Non-pigmented ciliary epithelial cell (primary cell): ENCODE measurements around the gene SGK1.
"Not testable (repeated sequence)": the region's sequence is repeated elsewhere in the genome, so short reads cannot be mapped to it uniquely, and the experiment has no call there.

ENCODE experiments used
- DNase-seq: peaks from one replicate; pipeline ENCODE4 v3.0.0-alpha.2; 2010; ENCODE audit warnings: low read depth

SGK1 gene

DNA sequence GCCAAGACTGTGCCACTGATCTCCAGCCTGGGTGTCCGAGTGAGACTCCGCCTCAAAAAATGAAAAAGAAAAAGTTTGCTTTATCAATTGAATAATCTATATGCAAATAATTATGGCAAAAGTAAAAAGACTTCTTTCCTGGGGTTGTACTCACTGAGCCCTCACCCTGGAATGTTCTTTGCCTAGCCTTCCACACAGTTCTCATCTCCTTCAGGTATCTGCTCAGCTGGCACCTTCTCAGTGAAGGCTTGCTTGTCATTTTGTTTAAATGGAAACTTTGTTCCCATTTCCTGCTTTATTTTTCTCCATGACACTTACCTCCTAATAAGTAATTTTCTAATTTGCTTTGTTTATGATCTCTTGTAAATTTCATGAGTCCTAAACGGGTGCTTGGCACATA is 96.7 kb downstream of the SGK1 start:
- no peak for DNase-seq

DNA sequence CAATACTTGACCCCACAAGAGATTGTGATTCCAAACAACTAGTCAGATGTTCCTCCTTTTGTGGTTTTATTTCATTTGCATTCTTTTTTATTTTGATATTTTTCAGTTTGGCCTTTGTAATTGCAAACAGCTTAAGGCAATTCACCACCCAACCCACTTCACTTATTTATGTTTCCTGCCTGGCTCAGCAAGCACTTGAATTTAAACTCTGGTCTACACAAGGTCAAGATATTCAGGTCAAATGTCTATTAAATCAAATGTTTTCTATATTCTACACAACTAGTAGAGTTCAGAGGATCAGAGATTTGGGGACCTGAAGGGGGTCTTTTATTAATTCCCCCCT is 100.1 kb downstream of the SGK1 start:
- no peak for DNase-seq

DNA sequence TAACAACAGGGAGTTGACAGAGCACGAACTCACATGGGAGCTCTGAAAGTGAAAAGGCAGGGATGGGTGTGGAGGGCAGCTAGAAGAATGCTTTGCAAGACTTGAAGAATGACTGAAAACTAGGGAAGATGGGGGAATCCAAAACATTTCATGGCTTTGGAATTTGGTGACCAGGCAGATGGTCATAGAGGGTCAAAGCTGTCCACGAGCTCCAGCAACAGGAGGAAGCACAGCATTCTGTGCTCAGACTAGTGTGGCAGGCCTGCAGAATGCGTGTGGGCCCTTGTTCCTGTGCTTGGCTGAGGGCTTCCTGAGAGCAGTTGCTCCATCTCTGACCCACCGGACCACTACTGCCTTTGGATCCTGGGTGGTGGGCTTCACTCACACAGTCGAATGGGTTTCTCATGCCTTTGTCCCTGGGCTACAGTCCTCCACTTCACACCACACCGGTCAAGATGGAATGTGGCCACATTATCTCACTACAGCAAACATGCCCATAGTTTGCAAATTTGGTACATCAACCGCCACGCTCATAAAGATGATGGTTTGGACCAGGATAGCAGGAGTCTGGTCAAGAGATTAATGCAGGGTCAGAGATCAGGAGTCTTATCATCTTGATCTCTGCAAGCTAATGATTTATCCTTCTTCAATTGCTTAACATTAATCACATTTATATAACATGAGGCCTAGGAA is 100.7 kb downstream of the SGK1 start:
- DNase-seq, result no peak

DNA sequence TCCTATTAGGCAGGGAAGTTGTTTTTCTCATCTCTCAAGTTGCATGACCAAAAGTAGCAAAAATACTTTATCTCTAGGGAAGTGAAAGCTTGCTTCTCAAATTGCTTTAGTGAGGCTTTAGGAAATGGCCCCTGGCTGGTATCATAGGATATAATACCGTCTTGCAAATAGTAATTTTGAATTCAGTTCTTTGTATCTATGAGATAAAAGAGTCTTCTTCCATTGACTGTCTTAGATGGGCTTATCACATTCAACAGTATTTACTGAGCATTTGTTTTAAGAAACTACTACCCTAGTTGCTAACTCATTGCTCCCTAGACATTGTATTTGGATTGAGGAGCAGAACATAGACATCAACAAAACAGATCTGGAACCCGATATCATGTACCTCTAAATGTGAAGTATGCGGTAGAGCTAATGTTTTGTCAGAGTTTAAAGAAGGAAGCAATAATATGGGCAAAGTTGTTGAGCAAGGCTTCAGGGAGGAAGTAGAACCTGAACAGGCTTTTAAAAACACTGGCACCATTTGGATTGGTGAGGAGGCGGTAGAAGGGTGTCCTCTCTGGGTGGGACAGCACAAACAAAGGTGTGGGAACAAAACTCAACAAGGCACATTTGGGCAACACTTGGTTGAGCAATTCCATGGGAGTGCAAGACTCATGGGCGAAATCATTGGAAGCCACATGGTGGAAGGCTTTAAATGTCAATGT is 101.5 kb downstream of the SGK1 start:
- no peak for DNase-seq

DNA sequence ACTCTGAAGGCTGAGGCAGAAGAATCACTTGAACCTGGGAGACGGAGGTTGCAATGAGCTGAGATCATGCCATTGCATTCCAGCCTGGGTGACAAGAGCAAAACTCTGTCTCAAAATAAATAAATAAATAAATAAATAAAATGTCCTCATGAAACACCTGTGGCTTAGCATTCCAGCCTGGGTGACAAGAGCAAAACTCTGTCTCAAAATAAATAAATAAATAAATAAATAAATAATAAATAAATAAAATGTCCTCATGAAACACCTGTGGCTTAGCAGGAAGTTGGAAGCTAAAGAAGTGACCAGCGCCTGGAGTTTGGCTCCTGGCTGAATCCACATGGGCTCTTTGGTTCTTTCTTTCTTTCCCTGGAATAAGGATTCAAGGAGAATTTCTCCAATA is 104.5 kb downstream of the SGK1 start:
- not testable (repeated sequence) for DNase-seq

DNA sequence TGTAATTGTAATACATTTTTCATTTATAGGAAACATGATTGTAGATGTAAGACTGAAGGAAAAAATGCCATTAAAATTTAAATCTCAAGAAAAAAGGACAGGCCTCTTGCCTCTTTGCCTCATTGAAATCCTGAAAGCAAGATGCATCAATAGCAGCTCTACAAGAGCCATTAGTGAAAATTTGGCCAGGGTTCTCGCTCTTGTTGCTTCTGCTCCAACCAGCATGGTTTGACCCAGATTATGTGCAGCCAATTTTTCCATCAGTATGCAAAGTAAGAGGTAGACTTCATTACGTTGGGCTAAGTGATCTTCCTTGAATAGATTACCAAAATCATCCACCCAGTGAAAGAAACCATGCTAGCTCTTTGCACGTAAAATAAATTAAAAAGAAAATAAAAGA is 106.6 kb downstream of the SGK1 start:
- DNase-seq, result no peak

DNA sequence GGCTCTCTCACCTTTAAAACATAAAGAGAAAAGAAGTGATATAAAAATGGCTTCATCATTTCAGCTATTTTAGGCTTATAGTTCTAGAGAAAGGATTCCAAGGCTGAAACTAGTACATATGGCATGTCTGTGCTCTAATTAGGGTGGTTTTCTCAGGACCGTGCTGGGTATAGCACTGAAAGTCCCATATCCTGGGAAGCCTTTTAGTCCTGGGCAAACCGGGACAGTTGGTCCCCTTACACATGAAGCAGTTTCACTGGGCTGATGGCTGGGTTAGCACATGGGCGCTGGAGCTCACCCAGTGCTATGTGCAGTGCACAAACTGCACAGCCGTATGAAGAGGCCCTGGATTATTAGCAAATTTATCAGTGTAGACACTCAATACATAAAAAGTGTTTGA is 110.5 kb downstream of the SGK1 start:
- no peak for DNase-seq

DNA sequence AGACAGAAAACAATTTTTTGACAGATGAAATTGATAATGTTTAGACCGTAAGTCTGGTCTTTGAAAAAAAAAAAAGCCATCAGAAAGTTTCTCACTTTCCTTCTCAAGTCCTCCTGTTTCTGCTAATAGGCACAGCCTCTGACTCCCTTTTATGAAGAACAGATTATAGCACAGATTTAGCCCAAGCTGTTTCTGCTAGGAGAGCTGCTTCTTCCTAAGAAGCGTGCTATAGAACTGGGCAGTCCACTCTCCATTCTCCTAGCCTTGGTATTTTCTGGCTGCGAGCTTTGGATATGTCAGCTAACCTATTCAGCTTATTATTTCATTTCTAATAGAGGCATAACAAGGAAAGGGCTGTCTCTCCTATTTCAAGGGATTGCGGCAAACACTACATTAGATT is 112.5 kb downstream of the SGK1 start:
- no peak for DNase-seq

DNA sequence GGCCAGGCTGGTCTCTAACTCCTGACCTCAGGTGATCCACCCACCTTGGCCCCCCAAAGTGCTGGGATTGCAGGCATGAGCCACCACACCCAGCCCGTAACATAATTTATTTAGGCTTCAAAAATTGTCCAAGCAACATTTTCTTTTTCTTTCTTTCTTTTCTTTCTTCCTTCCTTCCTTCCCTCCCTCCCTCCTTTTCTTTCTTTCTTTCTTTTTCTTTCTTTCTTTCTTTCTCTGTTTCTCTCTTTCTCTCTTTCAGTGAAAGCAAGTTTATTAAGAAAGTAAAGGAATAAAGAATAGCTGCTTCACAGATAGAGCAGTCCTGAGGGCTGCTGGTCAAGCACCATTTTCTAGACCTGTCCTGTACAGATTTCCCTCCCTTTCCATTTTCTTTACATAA is 113.2 kb downstream of the SGK1 start:
- DNase-seq, result not testable (repeated sequence)

DNA sequence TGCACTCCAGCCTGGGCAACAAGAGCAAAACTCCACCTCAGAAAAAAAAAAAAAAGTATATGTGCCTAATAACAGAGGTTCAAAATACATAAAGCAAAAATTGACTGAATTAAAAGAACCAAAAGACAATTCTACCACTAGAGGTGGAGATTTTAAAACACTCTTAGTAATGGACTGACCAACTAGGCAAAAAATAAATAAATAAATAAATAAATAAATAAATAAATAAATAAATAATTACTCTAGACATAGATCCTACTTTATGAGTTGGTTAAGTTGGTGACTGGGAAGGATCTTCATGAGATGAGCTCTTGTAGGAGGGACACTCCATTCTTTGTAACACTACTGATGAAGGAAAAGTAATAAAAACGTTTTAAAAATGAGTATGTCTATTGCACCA is 113.9 kb downstream of the SGK1 start:
- DNase-seq, result no peak

DNA sequence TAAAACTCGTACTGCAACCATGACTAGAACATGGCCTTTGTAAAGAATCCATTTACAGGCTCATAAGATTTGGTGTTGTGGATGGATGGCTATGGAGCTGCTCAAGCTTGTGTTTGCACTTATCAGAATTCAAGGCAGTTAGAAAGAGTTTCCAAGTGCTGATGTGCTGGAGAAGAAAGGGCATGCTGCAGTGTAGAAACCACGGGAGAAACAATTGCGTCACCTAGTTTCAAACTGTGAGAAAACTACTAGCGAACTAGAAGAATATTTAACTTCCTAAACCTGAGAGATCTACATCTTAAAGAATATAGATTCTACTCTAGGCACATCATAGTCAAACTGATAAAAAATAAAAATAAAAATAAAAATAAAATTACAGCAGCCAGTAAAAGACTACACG is 116.2 kb downstream of the SGK1 start:
- DNase-seq, result no peak

DNA sequence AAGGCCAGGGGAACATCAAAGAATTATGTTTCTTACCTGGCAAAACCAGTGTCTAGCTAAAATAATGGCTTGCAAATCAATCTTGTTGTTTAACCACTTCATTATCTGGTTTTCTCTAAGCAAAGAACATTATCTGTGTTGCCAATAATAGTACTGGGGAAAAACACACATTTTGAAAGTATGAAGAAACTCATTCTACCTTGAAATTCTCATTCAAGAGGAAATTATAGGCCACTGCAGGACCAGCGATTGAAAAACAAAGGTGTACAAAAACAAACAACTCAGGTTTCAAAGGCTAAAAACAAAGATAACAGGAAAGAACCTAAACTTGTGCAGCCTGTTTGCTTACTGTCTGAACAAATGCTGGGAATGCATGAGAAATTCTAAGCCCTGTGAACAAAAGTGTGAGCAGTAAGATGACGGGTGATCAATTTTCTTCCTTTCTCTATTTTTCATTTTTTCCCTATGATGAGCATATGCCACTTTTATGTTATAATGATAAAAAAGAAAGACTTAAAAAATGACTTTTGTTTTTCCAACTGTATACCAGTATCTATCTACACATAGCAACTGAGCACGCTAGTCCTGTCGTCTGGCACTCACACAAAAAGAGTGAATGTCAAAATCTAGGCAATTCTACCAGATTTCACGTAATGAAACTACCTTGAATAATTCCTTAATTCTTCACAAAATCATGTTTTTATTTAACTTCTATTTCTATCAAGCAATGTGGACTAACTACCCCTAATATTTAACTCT is 117.9 kb downstream of the SGK1 start:
- no peak for DNase-seq

DNA sequence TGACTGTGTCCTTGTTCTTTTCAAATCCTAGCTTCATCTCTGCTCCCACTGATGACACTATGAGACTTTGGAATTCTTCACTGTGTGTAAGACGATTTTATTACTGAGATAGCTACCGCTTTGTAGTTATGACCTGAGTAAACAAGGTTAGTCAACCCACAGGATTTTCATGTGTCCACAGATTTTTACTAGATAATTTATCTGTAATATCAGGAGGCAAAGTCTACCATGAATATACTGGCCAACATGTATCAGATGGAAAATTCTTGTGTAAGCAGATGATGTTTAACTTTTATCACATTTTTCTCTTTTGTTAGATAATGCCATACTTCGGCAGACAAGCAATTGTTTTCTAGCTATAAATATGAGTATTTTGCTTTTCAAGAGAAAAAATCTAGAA is 119.8 kb downstream of the SGK1 start:
- DNase-seq, result no peak

DNA sequence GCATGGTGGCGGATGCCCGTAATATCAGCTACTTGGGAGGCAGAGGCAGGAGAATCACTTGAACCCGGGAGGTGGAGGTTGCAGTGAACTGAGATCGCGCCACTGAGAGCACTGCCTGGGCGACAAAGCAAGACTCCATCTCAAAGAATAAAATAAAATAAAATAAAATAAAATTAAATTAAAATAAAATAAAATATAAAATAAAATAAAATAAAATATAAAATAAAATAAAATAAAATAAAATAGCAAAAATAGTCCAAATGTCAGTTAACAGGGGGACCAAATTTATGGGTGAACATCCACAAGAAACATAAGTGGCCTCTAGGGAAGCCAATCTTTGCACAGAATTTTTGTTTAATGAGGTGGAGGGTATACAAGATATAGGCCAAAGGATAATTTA is 120.2 kb downstream of the SGK1 start:
- DNase-seq, result not testable (repeated sequence)

DNA sequence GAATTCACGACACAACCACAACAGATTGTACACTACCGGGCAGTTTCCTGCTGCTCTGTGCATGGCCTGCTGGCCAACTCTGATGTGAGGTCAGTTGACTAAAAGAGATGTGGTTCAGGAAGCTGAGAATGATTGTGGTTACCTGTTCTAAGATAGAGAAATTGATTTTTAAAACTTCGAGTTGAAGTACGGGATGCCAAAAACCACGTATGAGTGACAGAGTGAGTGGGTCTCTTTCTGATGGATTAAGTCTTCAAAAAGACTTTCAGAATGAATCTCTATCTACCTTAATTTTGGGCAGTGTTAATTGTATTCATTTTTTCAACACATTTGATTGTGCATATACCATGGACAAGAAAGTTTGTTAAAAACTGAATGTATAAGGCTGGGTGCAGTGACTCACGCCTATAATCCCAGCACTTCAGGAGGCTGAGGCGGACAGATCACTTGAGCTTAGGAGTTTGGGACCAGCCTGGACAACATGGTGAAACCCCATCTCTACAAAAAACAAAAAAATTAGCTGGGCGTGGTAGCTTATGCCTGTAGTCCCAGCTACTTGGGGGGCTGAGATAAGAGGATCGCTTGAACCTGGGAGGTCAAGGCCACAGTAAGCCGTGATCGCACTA is 121.2 kb downstream of the SGK1 start:
- DNase-seq, result no peak

DNA sequence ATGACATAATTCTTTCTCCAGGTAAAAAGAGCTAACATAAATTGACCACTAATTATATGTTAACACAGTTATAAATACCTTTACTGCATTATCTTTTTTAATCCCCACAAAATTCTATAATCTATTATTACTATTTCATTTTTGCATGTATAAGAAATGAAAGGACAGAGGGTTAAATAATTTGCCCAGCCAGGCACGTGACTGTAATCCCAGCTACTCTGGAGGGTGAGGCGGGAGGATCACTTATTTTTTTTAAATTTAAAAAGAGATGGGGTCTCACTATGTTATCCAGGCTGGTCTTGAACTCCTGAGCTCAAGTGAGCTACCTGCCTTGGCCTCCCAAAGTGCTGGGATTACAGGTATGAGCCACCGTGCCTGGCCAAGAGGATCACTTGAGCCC is 121.9 kb downstream of the SGK1 start:
- no peak for DNase-seq

DNA sequence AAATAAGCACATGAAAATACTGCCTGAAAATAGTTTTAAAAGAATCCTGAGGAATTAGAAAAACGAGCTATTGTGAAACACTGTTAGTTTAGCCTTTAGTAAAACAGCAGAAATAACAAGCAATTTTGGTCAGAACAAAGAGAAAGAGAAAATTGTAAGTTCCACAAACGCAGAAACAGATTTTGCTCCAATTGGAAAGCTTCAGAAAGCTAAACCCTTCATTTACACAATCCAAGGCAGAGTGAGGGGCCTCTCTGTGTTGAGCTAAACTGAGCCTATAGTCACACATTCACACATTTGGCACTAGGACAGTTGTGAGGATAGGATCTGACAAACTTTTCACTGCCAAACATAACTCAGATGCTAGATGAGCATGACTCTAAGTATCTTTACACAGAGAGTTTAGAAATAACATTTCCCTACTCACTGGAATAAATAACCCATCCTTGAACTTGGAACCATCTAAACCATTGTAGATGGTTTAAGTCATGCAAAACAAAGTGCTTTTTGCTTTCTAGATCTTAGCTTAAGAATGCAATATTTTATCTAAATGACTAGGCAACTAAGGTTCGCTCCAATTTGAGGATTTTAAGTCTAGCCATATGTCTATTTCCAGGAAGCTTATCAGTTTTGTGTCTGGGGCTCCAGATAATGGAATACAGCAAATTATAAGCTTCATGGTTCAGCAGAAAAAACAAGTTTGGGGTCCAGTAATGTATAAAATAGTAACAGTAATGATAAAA is 122.6 kb downstream of the SGK1 start:
- DNase-seq, result no peak

DNA sequence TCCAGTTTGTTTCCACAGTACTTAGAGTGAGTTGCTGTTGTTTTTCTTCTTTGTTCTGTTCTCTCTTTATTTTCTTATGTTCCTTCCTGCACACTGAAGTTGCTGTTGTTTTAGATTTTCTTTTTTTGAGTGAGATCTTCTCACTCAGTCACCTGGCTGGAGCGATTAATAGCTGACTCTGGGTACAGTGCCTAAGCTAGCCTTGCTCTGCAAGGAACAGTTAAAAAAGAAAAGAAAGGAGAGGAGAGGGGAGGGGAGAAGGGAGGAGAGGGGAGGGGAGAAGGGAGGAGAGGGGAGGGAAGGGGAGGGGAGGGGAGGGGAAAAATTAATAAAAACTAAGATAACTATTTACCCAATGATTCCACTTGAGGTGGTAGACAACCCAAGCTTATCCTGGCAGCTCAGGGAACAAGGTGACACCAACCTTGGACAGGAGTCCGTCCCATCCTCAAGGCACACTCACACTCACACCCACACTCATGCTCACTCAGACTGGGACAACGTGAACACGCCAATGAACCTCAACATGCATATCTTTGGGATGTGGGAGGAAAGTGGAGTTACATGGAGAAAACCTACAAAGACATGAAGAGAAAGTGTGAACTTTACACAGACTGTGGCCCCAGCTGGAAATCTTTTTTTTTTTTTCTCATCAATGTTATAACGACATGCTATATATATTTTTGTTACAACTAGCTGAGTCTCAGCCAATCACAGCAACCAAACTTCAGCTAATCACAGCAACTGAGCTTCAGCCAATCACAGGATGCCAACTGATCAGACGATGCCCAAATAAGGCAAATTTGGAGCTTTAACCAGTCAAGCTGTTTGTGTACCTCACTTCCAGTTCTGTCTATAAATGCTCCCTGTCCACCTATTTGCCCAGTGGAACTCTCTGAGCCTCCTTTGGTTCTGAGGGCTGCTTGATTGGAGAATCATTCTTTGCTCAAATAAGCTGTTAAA is 124.1 kb downstream of the SGK1 start:
- no peak for DNase-seq

DNA sequence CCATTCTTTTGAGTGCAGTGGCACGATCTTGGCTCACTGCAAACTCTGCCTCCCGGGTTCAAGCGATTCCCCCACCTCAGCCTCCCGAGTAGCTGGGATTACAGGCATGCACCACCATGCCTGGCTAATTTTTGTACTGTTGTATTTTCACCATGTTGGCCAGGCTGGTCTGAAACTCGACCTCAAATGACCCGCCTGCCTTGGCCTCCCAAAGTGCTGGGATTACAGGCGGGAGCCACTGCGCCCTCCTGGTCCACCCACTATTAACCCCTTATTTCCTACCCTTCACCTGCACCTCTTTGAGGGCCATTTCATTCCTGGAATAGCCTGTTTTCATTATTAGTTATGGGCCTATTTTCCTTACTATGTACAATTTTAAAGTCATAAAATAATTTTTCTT is 125.3 kb downstream of the SGK1 start:
- not testable (repeated sequence) for DNase-seq

DNA sequence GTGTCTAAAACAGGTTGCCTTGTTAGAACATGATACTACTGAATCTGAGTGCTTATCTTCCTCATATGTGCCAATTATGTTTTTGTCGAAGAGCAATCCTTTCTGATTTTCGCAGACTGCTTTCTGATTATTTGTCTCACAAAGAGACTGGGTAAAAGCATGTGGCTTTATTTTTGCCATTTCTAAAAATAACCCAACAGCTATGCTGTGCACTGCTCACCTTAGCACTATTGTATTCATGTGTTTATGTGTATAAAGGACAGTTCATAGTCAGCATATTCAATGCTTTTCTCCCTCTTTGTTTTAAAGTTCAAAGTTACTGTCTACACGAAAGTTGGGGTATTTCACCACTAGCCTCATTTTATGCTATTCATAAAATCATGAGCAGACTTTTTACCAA is 127.0 kb downstream of the SGK1 start:
- DNase-seq, result no peak

DNA sequence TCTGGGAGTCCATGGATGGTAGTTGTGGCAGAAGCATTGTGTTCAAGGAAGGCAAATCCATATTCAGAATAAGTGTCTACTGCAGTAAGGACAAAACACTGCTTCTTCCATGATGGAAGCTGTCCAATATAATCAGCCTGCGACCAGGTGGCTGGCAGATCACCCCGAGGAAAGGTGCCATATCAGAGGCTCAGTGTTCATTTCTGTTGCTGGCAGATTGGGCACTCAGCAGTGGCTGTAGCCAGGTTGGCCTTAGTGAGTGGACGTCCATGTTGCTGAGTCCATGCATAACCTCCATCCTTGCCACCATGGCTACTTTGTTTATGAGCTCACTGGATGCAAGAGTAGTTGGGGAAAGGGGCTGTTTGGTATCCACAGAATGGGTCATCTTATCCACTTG is 130.2 kb downstream of the SGK1 start:
- DNase-seq, result no peak
